HEK293 (cell line): ENCODE results near the gene BAIAP2.

ENCODE experiments used
- CTCF ChIP-seq: fragments of 450-650 bp; formaldehyde crosslinking; IDR thresholded peaks from 2 replicates; pipeline ENCODE4 v1.5.1; 2016; ENCODE audit warnings: missing biosample characterization, missing genetic modification characterization
- GLIS2 ChIP-seq: fragments of 450-650 bp; formaldehyde crosslinking; IDR thresholded peaks from 2 replicates; pipeline ENCODE4 v1.5.1; 2016; ENCODE audit warnings: missing biosample characterization, missing genetic modification characterization
- KLF10 ChIP-seq: fragments of 450-650 bp; IDR thresholded peaks from 2 replicates; pipeline ENCODE4 v1.5.1; 2018; ENCODE audit warnings: missing biosample characterization, mild to moderate bottlenecking, missing genetic modification characterization
- KLF7 ChIP-seq: fragments of 450-650 bp; formaldehyde crosslinking; IDR thresholded peaks from 2 replicates; pipeline ENCODE4 v1.5.1; 2016; ENCODE audit warnings: missing biosample characterization, missing genetic modification characterization, borderline replicate concordance
- MYNN ChIP-seq: fragments of 450-650 bp; formaldehyde crosslinking; IDR thresholded peaks from 2 replicates; pipeline ENCODE4 v1.5.1; 2016; ENCODE audit warnings: missing biosample characterization, missing genetic modification characterization, borderline replicate concordance
- OSR2 ChIP-seq: fragments of 450-650 bp; formaldehyde crosslinking; IDR thresholded peaks from 2 replicates; pipeline ENCODE4 v1.5.1; 2016; ENCODE audit warnings: missing biosample characterization, missing genetic modification characterization
- PRDM1 ChIP-seq: fragments of 450-650 bp; formaldehyde crosslinking; IDR thresholded peaks from 2 replicates; pipeline ENCODE4; 2016; ENCODE audit warnings: missing biosample characterization, missing genetic modification characterization
- SALL2 ChIP-seq: fragments of 450-650 bp; formaldehyde crosslinking; IDR thresholded peaks from 2 replicates; pipeline ENCODE4 v1.5.0; 2017; ENCODE audit warnings: missing biosample characterization, mild to moderate bottlenecking, missing genetic modification characterization, borderline replicate concordance
- SCRT1 ChIP-seq: fragments of 450-650 bp; formaldehyde crosslinking; IDR thresholded peaks from 2 replicates; pipeline ENCODE4 v1.5.1; 2016; ENCODE audit warnings: missing biosample characterization, missing genetic modification characterization, borderline replicate concordance
- SP2 ChIP-seq: fragments of 450-650 bp; formaldehyde crosslinking; IDR thresholded peaks from 2 replicates; pipeline ENCODE4 v1.5.1; 2016; ENCODE audit warnings: missing biosample characterization, missing genetic modification characterization
- TRIM28 ChIP-seq: IDR thresholded peaks from 2 replicates; pipeline ENCODE4 v1.6.1; 2011; ENCODE audit warnings: low read length, control low read depth, borderline replicate concordance
- YY2 ChIP-seq: fragments of 450-650 bp; formaldehyde crosslinking; IDR thresholded peaks from 2 replicates; pipeline ENCODE4 v1.5.1; 2016; ENCODE audit warnings: missing biosample characterization, missing genetic modification characterization
- ZFP37 ChIP-seq: fragments of 450-650 bp; formaldehyde crosslinking; IDR thresholded peaks from 2 replicates; pipeline ENCODE4 v1.5.1; 2016; ENCODE audit warnings: missing biosample characterization, missing genetic modification characterization
- ZIC2 ChIP-seq: fragments of 450-650 bp; formaldehyde crosslinking; IDR thresholded peaks from 2 replicates; pipeline ENCODE4 v1.5.1; 2016; ENCODE audit warnings: missing biosample characterization, missing genetic modification characterization
- ZNF112 ChIP-seq: fragments of 450-650 bp; formaldehyde crosslinking; IDR thresholded peaks from 2 replicates; pipeline ENCODE4 v1.5.0; 2017; ENCODE audit warnings: missing biosample characterization, missing genetic modification characterization
- ZNF132 ChIP-seq: fragments of 450-650 bp; formaldehyde crosslinking; IDR thresholded peaks from 2 replicates; pipeline ENCODE4 v1.5.1; 2017; ENCODE audit warnings: missing biosample characterization, missing genetic modification characterization, borderline replicate concordance
- ZNF175 ChIP-seq: fragments of 450-650 bp; formaldehyde crosslinking; IDR thresholded peaks from 2 replicates; pipeline ENCODE4 v1.5.1; 2016; ENCODE audit warnings: missing biosample characterization, missing genetic modification characterization
- ZNF184 ChIP-seq: fragments of 450-650 bp; IDR thresholded peaks from 2 replicates; pipeline ENCODE4 v1.5.1; 2018; ENCODE audit warnings: missing biosample characterization, mild to moderate bottlenecking, missing genetic modification characterization
- ZNF211 ChIP-seq: fragments of 450-650 bp; formaldehyde crosslinking; IDR thresholded peaks from 2 replicates; pipeline ENCODE4 v1.5.1; 2016; ENCODE audit warnings: low read depth, missing biosample characterization, missing genetic modification characterization
- ZNF221 ChIP-seq: fragments of 450-650 bp; formaldehyde crosslinking; IDR thresholded peaks from 2 replicates; pipeline ENCODE4 v1.5.1; 2017; ENCODE audit warnings: missing biosample characterization, missing genetic modification characterization, borderline replicate concordance
- ZNF335 ChIP-seq: fragments of 450-650 bp; formaldehyde crosslinking; conservative IDR thresholded peaks from 2 replicates; pipeline ENCODE4 v1.5.1; 2016; ENCODE audit warnings: missing biosample characterization, missing genetic modification characterization
- ZNF404 ChIP-seq: fragments of 450-650 bp; formaldehyde crosslinking; IDR thresholded peaks from 2 replicates; pipeline ENCODE4 v1.5.1; 2017; ENCODE audit warnings: missing biosample characterization, missing genetic modification characterization
- ZNF416 ChIP-seq: fragments of 450-650 bp; formaldehyde crosslinking; IDR thresholded peaks from 2 replicates; pipeline ENCODE4 v1.5.1; 2016; ENCODE audit warnings: missing biosample characterization, missing genetic modification characterization
- ZNF423 ChIP-seq: fragments of 450-650 bp; formaldehyde crosslinking; IDR thresholded peaks from 2 replicates; pipeline ENCODE4 v1.5.1; 2016; ENCODE audit warnings: missing biosample characterization, missing genetic modification characterization
- ZNF488 ChIP-seq: fragments of 450-650 bp; formaldehyde crosslinking; IDR thresholded peaks from 2 replicates; pipeline ENCODE4 v1.5.1; 2016; ENCODE audit warnings: missing biosample characterization, missing genetic modification characterization
- ZNF514 ChIP-seq: fragments of 450-650 bp; formaldehyde crosslinking; IDR thresholded peaks from 2 replicates; pipeline ENCODE4 v1.5.1; 2016; ENCODE audit warnings: missing biosample characterization, missing genetic modification characterization
- ZNF558 ChIP-seq: fragments of 450-650 bp; formaldehyde crosslinking; IDR thresholded peaks from 2 replicates; pipeline ENCODE4 v1.5.1; 2016; ENCODE audit warnings: missing biosample characterization, missing genetic modification characterization
- ZNF561 ChIP-seq: fragments of 450-650 bp; IDR thresholded peaks from 2 replicates; pipeline ENCODE4 v1.5.1; 2018; ENCODE audit warnings: missing biosample characterization, missing genetic modification characterization, borderline replicate concordance
- ZNF596 ChIP-seq: fragments of 450-650 bp; IDR thresholded peaks from 2 replicates; pipeline ENCODE4 v1.5.0; 2018; ENCODE audit warnings: missing biosample characterization, mild to moderate bottlenecking, missing genetic modification characterization, moderate library complexity
- ZNF600 ChIP-seq: fragments of 450-650 bp; formaldehyde crosslinking; IDR thresholded peaks from 2 replicates; pipeline ENCODE4 v1.5.1; 2016; ENCODE audit warnings: missing biosample characterization, missing genetic modification characterization
- ZNF623 ChIP-seq: fragments of 450-650 bp; formaldehyde crosslinking; IDR thresholded peaks from 2 replicates; pipeline ENCODE4 v1.5.1; 2016; ENCODE audit warnings: missing biosample characterization, missing genetic modification characterization
- ZNF624 ChIP-seq: fragments of 450-650 bp; formaldehyde crosslinking; IDR thresholded peaks from 2 replicates; pipeline ENCODE4 v1.5.1; 2017; ENCODE audit warnings: missing biosample characterization, missing genetic modification characterization
- ZNF660 ChIP-seq: fragments of 450-650 bp; IDR thresholded peaks from 2 replicates; pipeline ENCODE4 v1.5.1; 2018; ENCODE audit warnings: missing biosample characterization, mild to moderate bottlenecking, missing genetic modification characterization
- ZNF707 ChIP-seq: fragments of 450-650 bp; formaldehyde crosslinking; IDR thresholded peaks from 2 replicates; pipeline ENCODE4 v1.5.1; 2016; ENCODE audit warnings: missing biosample characterization, missing genetic modification characterization
- ZNF777 ChIP-seq: fragments of 450-650 bp; formaldehyde crosslinking; IDR thresholded peaks from 2 replicates; pipeline ENCODE4 v1.5.1; 2017; ENCODE audit warnings: missing biosample characterization, missing genetic modification characterization, borderline replicate concordance
- ZNF830 ChIP-seq: fragments of 450-650 bp; IDR thresholded peaks from 2 replicates; pipeline ENCODE4 v1.5.0; 2018; ENCODE audit warnings: missing biosample characterization, missing genetic modification characterization, low read depth, mild to moderate bottlenecking, moderate library complexity
- ZSCAN16 ChIP-seq: fragments of 450-650 bp; formaldehyde crosslinking; IDR thresholded peaks from 2 replicates; pipeline ENCODE4 v1.5.1; 2016; ENCODE audit warnings: missing biosample characterization, missing genetic modification characterization
- ZSCAN23 ChIP-seq: fragments of 450-650 bp; formaldehyde crosslinking; IDR thresholded peaks from 2 replicates; pipeline ENCODE4 v1.5.1; 2016; ENCODE audit warnings: missing biosample characterization, missing genetic modification characterization
- ZSCAN30 ChIP-seq: fragments of 450-650 bp; IDR thresholded peaks from 2 replicates; pipeline ENCODE4 v1.5.1; 2018; ENCODE audit warnings: missing biosample characterization, mild to moderate bottlenecking, missing genetic modification characterization, moderate library complexity
- TF ChIP-seq, protein P1 (sequence below): fragments of 450-650 bp; formaldehyde crosslinking; IDR thresholded peaks from 2 replicates; pipeline ENCODE4 v1.5.1; 2017; ENCODE audit warnings: missing biosample characterization, missing genetic modification characterization

The BAIAP2 gene

DNA sequence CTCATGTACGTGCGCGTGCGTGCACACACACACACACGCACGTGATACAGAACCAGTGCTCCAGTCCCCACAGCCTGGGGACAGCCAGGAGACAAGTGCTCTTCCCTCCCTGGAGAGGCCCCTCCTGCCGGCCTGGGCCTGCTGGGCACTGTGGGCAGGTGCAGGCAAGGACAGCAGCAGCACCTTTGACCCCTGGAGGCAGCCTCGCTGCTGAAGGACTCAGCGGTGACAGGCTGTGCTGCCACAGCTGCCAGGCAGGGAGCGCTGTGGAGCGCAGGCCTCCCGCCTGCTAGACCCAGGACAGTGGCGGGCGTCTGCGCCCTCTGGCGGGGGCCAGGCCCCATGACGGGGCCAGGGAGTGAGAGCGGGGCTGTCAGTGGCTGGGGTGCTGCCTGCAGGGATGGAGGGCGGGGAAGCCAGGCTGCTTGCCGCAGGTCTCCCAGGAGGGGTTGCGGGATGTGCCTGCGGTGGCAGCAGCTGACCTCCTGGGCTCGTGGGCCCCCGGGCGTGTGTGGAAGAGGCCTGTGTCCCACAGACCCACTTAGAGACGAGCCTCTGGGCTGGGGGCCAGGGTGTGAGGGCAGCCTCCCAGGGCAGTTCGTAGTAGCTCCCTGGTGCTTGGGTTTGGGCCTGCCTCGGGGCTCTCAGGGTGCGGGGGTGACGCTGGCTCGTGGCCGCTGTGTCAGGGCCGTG, 66.8 kb downstream of the BAIAP2 start (continued):
- TF ChIP-seq SALL2 (tag by site-specific recombination) (no peak), ZIC2 (tag by site-specific recombination) (peak; percentile 84), ZNF211 (tag by site-specific recombination) (no peak), YY2 (peak; percentile 44; the same call in 1 of the 2 replicates), TRIM28 (no peak), ZFP37 (tag by site-specific recombination) (no peak), ZNF623 (tag by site-specific recombination) (no peak), ZNF596 (tag by site-specific recombination) (no peak), OSR2 (tag by site-specific recombination) (no peak), GLIS2 (peak; percentile 36; the same call in 1 of the 2 replicates), ZNF624 (tag by site-specific recombination) (no peak), ZNF132 (tag by site-specific recombination) (no peak), ZNF416 (tag by site-specific recombination) (no peak), ZNF514 (tag by site-specific recombination) (no peak), ZNF112 (tag by site-specific recombination) (no peak), ZNF488 (tag by site-specific recombination) (no peak), SCRT1 (tag by site-specific recombination) (no peak), MYNN (tag by site-specific recombination) (no peak), ZNF707 (tag by site-specific recombination) (no peak), ZSCAN23 (tag by site-specific recombination) (no peak), ZNF335 (tag by site-specific recombination) (no peak), KLF7 (no peak), KLF10 (no peak), ZNF561 (no peak; the same call in 1 of the 2 replicates), CTCF (tag by site-specific recombination) (peak; percentile 100), PRDM1 (tag by site-specific recombination) (no peak), ZNF600 (tag by site-specific recombination) (no peak), ZNF830 (tag by site-specific recombination) (no peak), ZNF423 (no peak), ZSCAN16 (tag by site-specific recombination) (no peak), ZNF221 (tag by site-specific recombination) (no peak), SP2 (tag by site-specific recombination) (no peak; the same call in 1 of the 2 replicates), ZNF777 (tag by site-specific recombination) (no peak), ZNF175 (tag by site-specific recombination) (no peak), ZNF184 (tag by site-specific recombination) (no peak), ZNF660 (tag by site-specific recombination) (peak; percentile 88), ZNF404 (tag by site-specific recombination) (no peak), ZNF558 (tag by site-specific recombination) (no peak), ZSCAN30 (tag by site-specific recombination) (peak; percentile 89; the same call in 1 of the 2 replicates)
- TF ChIP-seq, protein P1, sequence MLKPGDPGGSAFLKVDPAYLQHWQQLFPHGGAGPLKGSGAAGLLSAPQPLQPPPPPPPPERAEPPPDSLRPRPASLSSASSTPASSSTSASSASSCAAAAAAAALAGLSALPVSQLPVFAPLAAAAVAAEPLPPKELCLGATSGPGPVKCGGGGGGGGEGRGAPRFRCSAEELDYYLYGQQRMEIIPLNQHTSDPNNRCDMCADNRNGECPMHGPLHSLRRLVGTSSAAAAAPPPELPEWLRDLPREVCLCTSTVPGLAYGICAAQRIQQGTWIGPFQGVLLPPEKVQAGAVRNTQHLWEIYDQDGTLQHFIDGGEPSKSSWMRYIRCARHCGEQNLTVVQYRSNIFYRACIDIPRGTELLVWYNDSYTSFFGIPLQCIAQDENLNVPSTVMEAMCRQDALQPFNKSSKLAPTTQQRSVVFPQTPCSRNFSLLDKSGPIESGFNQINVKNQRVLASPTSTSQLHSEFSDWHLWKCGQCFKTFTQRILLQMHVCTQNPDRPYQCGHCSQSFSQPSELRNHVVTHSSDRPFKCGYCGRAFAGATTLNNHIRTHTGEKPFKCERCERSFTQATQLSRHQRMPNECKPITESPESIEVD (tag by site-specific recombination) = no peak
